Measurements from ENCODE around the gene FOXP1.

GRCh38 chr3:71562938-71563337 is 20.6 kb downstream of the FOXP1 start:
- TF ChIP-seq CTCF (IDR thresholded peaks at IDR 0.05 in 4 of 5, conservative IDR thresholded peaks at IDR 0.05 in 1 of 5) = no peak
- no peak for TF ChIP-seq POLR2A (IDR thresholded peaks at IDR 0.05)
